Measurements from ENCODE around the gene CENATAC.
"Not testable (repeated sequence)": the region's sequence is repeated elsewhere in the genome, so short reads cannot be mapped to it uniquely, and the experiment has no call there.

CENATAC gene

GRCh38 chr11:119027561-119028345, 29.8 kb downstream of the CENATAC start:
- DNase-seq, result no peak

- no peak for DNase-seq
These were observed 30.6 kb downstream of the CENATAC start for GRCh38 chr11:119028346-119029068.

GRCh38 chr11:119029069-119029339, 31.1 kb downstream of the CENATAC start:
- peak; percentile 81 for DNase-seq

- DNase-seq, result peak; percentile 67
These were observed 31.5 kb downstream of the CENATAC start for GRCh38 chr11:119029340-119030028.

- DNase-seq, result no peak
These were observed 32.0 kb downstream of the CENATAC start for GRCh38 chr11:119030029-119030328.

GRCh38 chr11:119030329-119031047, 32.5 kb downstream of the CENATAC start, which contains the start of gene SLC37A4:
TSS of gene SLC37A4 (minus strand) at chr11:119030877.
- peak; percentile 99 for DNase-seq

- DNase-seq, result no peak
These were observed 34.0 kb downstream of the CENATAC start for GRCh38 chr11:119031912-119032280.

- not testable (repeated sequence) for DNase-seq
These were observed 35.5 kb downstream of the CENATAC start for GRCh38 chr11:119033421-119033820.

GRCh38 chr11:119034813-119035212, 36.9 kb downstream of the CENATAC start:
- DNase-seq, result no peak

GRCh38 chr11:119038884-119039283, 40.9 kb downstream of the CENATAC start:
- DNase-seq, result no peak

GRCh38 chr11:119039471-119039870, 41.5 kb downstream of the CENATAC start:
- DNase-seq, result not testable (repeated sequence)

GRCh38 chr11:119041821-119042514, 44.0 kb downstream of the CENATAC start:
- no peak for DNase-seq

GRCh38 chr11:119042927-119043326, 45.0 kb downstream of the CENATAC start:
- no peak for DNase-seq

GRCh38 chr11:119044708-119045107, 46.8 kb downstream of the CENATAC start:
- DNase-seq, result no peak

- DNase-seq, result no peak
These were observed 48.6 kb downstream of the CENATAC start for GRCh38 chr11:119046489-119046888.

- no peak for DNase-seq
These were observed 49.3 kb downstream of the CENATAC start for GRCh38 chr11:119047205-119047604.

- no peak for DNase-seq
These were observed 50.7 kb downstream of the CENATAC start for GRCh38 chr11:119048644-119049043.

- no peak for DNase-seq
These were observed 51.1 kb downstream of the CENATAC start for GRCh38 chr11:119049081-119049480.

GRCh38 chr11:119051440-119052162, 53.7 kb downstream of the CENATAC start:
- DNase-seq, result no peak

GRCh38 chr11:119052163-119052814, 54.4 kb downstream of the CENATAC start:
- no peak for DNase-seq

- DNase-seq, result no peak
These were observed 56.5 kb downstream of the CENATAC start for GRCh38 chr11:119054418-119054817.

- DNase-seq, result peak; percentile 78
These were observed 58.0 kb downstream of the CENATAC start for GRCh38 chr11:119055901-119056300.

All from hematopoietic multipotent progenitor cell treated with erythropoietin and hydrocortisone succinate and interleukin-3 and kit ligand, for 6 days (in vitro differentiated cells).